Mesenchymal stem cell (in vitro differentiated cells and primary cell): ENCODE data around the gene G6PC1.
"Not testable (repeated sequence)": the region's sequence is repeated elsewhere in the genome, so short reads cannot be mapped to it uniquely, and the experiment has no call there.

ENCODE experiments used
- DNase-seq: peaks from one replicate; pipeline ENCODE4 v3.0.0-alpha.2; 2013
- H2AFZ ChIP-seq: one replicate; pipeline ENCODE4 v1.6.1; 2013; ENCODE audit warnings: low read depth, mild to moderate bottlenecking, control low read depth, inconsistent platforms, low read length, moderate library complexity
- H2AK5ac ChIP-seq: 2 replicates; pipeline ENCODE4 v1.6.1; 2013; ENCODE audit warnings: low read length, moderate library complexity, mild to moderate bottlenecking, inconsistent platforms; ENCODE audit not compliant: severe bottlenecking
- H2BK120ac ChIP-seq: one replicate; pipeline ENCODE4 v1.6.1; 2013; ENCODE audit warnings: low read depth, mild to moderate bottlenecking, inconsistent platforms, low read length, moderate library complexity
- H2BK12ac ChIP-seq, 2 experiments: one replicate each; pipeline ENCODE4 v1.6.1; 2013; ENCODE audit warnings: inconsistent platforms in 2 of 2, low read length in 2 of 2, mild to moderate bottlenecking in 2 of 2, moderate library complexity in 2 of 2, control low read depth in 1 of 2
- H2BK15ac ChIP-seq: one replicate; pipeline ENCODE4 v1.6.1; 2013; ENCODE audit warnings: mild to moderate bottlenecking, low read depth, inconsistent platforms; ENCODE audit not compliant: poor library complexity, severe bottlenecking
- H2BK5ac ChIP-seq: 2 replicates; pipeline ENCODE4 v1.6.1; 2013; ENCODE audit warnings: low read depth, mild to moderate bottlenecking, low read length, control low read depth, inconsistent platforms; ENCODE audit not compliant: poor library complexity, severe bottlenecking
- H3K14ac ChIP-seq, 2 experiments: one replicate each; pipeline ENCODE4 v1.6.1; 2013; ENCODE audit warnings: inconsistent platforms in 2 of 2, low read length in 2 of 2, control low read depth in 1 of 2, mild to moderate bottlenecking in 1 of 2, moderate library complexity in 1 of 2
- H3K18ac ChIP-seq, 2 experiments: one replicate each; pipeline ENCODE4 v1.6.1; 2013; ENCODE audit warnings: inconsistent platforms in 2 of 2, low read length in 2 of 2, control low read depth in 1 of 2, low read depth in 1 of 2, mild to moderate bottlenecking in 1 of 2
- H3K23ac ChIP-seq, 2 experiments: one replicate each; pipeline ENCODE4 v1.6.1; 2013; ENCODE audit warnings: inconsistent platforms in 2 of 2, low read length in 2 of 2, mild to moderate bottlenecking in 2 of 2, moderate library complexity in 2 of 2, control low read depth in 1 of 2
- H3K27ac ChIP-seq: 2 replicates; pipeline ENCODE4 v1.5.1; 2013; ENCODE audit warnings: mild to moderate bottlenecking, moderate library complexity, low read length, control low read depth, inconsistent platforms; ENCODE audit not compliant: poor library complexity, severe bottlenecking
- H3K27me3 ChIP-seq, 2 experiments: 2 replicates each; pipeline versions ENCODE4 v1.6.1 to v1.7.0; 2013; ENCODE audit warnings: low read length in 2 of 2, mild to moderate bottlenecking in 2 of 2, moderate library complexity in 2 of 2, control low read depth in 1 of 2, inconsistent platforms in 1 of 2; ENCODE audit not compliant: control insufficient read depth in 1 of 2, insufficient read depth in 1 of 2
- H3K36me3 ChIP-seq, 2 experiments: 2 replicates each; pipeline versions ENCODE4 v1.6.1 to v1.7.0; 2013; ENCODE audit warnings: low read length in 2 of 2, control low read depth in 1 of 2, inconsistent platforms in 1 of 2, low read depth in 1 of 2, mild to moderate bottlenecking in 1 of 2; ENCODE audit not compliant: insufficient read depth in 2 of 2, control insufficient read depth in 1 of 2
- H3K4ac ChIP-seq, 2 experiments: one replicate each; pipeline ENCODE4 v1.6.1; 2013; ENCODE audit warnings: inconsistent platforms in 2 of 2, low read length in 2 of 2, mild to moderate bottlenecking in 2 of 2, moderate library complexity in 2 of 2, control low read depth in 1 of 2, low read depth in 1 of 2
- H3K4me1 ChIP-seq: 2 replicates; pipeline ENCODE4 v1.6.1; 2013; ENCODE audit warnings: low read depth, low read length, control low read depth; ENCODE audit not compliant: control insufficient read depth, insufficient read depth
- H3K4me2 ChIP-seq: 2 replicates; pipeline ENCODE4 v1.6.1; 2013; ENCODE audit warnings: low read length, mild to moderate bottlenecking, inconsistent platforms; ENCODE audit not compliant: poor library complexity, severe bottlenecking
- H3K4me3 ChIP-seq, 2 experiments: 2 replicates each; pipeline versions ENCODE4 v1.5.1 to v1.7.0; 2013; ENCODE audit warnings: low read length in 2 of 2, mild to moderate bottlenecking in 2 of 2, control low read depth in 1 of 2, low read depth in 1 of 2; ENCODE audit not compliant: insufficient read depth in 1 of 2
- H3K79me1 ChIP-seq: replicated peaks from 2 replicates; pipeline ENCODE4 v1.6.1; 2013; ENCODE audit warnings: mild to moderate bottlenecking, control low read depth, low read length, inconsistent platforms; ENCODE audit not compliant: poor library complexity, severe bottlenecking
- H3K9ac ChIP-seq: 2 replicates; pipeline ENCODE4 v1.7.0; 2013; ENCODE audit warnings: mild to moderate bottlenecking, low read length, moderate library complexity
- H3K9me3 ChIP-seq: 2 replicates; pipeline ENCODE4 v1.7.0; 2013; ENCODE audit warnings: mild to moderate bottlenecking, low read length; ENCODE audit not compliant: control insufficient read depth
- H4K8ac ChIP-seq: one replicate; pipeline ENCODE4 v1.6.1; 2013; ENCODE audit warnings: inconsistent platforms, mild to moderate bottlenecking, low read length, moderate library complexity
- H4K91ac ChIP-seq: one replicate; pipeline ENCODE4 v1.6.1; 2013; ENCODE audit warnings: mild to moderate bottlenecking, low read length, inconsistent platforms
- WGBS: methylation state at CpG from one replicate; pipeline ENCODE4 v1.1.7; 2013; ENCODE audit warnings: mixed read lengths; 5-methylcytosine and 5-hydroxymethylcytosine counted together

The G6PC1 gene

GRCh38 chr17:42920106-42920900, 19.7 kb downstream of the G6PC1 start:
- Histone ChIP-seq H2AFZ (no peak overlapping the region), H3K4me1 (peaks cover 1% of the 10 kb centered on the region), H3K9me3 (no peaks in the 10 kb centered on the region), H3K4me2 (no peak overlapping the region), H3K23ac (no peak overlapping the region), H2BK120ac (no peak overlapping the region), H2BK12ac (no peak overlapping the region), H3K27ac (no peak overlapping the region), H3K18ac (no peak overlapping the region), H3K9ac (no peak overlapping the region), H3K79me1 (no peaks in the 10 kb centered on the region), H4K91ac (no peak overlapping the region), H3K14ac (no peak overlapping the region), H3K27me3 (peaks cover 4 to 30% of the 10 kb centered on the region in 2 experiments), H3K4me3 (no peak overlapping the region), H2BK15ac (no peak overlapping the region), H4K8ac (no peak overlapping the region), H3K36me3 (no peaks in the 10 kb centered on the region), H2AK5ac (no peak overlapping the region), H2BK5ac (no peak overlapping the region), H3K4ac (no peak overlapping the region)
- 91% methylated on average over 9 of the region's 10 CpGs for WGBS
- DNase-seq: no peak

GRCh38 chr17:42920922-42921321, 20.3 kb downstream of the G6PC1 start:
- H2BK15ac ChIP-seq: no peak overlapping the region
- H2BK120ac ChIP-seq: no peak overlapping the region
- no peak overlapping the region for H2BK5ac ChIP-seq
- H4K91ac ChIP-seq: no peak overlapping the region
- H3K27ac ChIP-seq: no peak overlapping the region
- 67% methylated on average over 2 of the region's 3 CpGs for WGBS
- no peaks in the 10 kb centered on the region for H3K79me1 ChIP-seq
- H3K4me3 ChIP-seq: no peak overlapping the region
- peaks cover 1% of the 10 kb centered on the region for H3K4me1 ChIP-seq
- H3K18ac ChIP-seq: no peak overlapping the region
- H3K4me2 ChIP-seq: no peak overlapping the region
- H2AFZ ChIP-seq: no peak overlapping the region
- H3K4ac ChIP-seq: no peak overlapping the region
- H3K36me3 ChIP-seq: no peaks in the 10 kb centered on the region
- H2BK12ac ChIP-seq: no peak overlapping the region
- H3K14ac ChIP-seq: no peak overlapping the region
- H3K9ac ChIP-seq: no peak overlapping the region
- H3K27me3 ChIP-seq: peaks cover 4 to 30% of the 10 kb centered on the region in 2 experiments
- H3K9me3 ChIP-seq: no peaks in the 10 kb centered on the region
- no peak for DNase-seq
- no peak overlapping the region for H2AK5ac ChIP-seq
- H3K23ac ChIP-seq: no peak overlapping the region
- no peak overlapping the region for H4K8ac ChIP-seq

- no peaks in the 10 kb centered on the region for H3K9me3 ChIP-seq
- DNase-seq: no peak
- no peak overlapping the region for H2BK5ac ChIP-seq
- H3K4me2 ChIP-seq: no peak overlapping the region
- H3K27me3 ChIP-seq: peaks cover 4 to 30% of the 10 kb centered on the region in 2 experiments
- no peak overlapping the region for H3K14ac ChIP-seq
- H2BK120ac ChIP-seq: no peak overlapping the region
- no peak overlapping the region for H2BK12ac ChIP-seq
- no peak overlapping the region for H2AFZ ChIP-seq
- H3K4me3 ChIP-seq: no peak overlapping the region
- H3K4me1 ChIP-seq: peaks cover 1% of the 10 kb centered on the region
- no peaks in the 10 kb centered on the region for H3K36me3 ChIP-seq
- no peak overlapping the region for H2AK5ac ChIP-seq
- H2BK15ac ChIP-seq: no peak overlapping the region
- no peaks in the 10 kb centered on the region for H3K79me1 ChIP-seq
- WGBS: 75% methylated on average over 6 of the region's 7 CpGs
- H3K18ac ChIP-seq: no peak overlapping the region
- H3K23ac ChIP-seq: no peak overlapping the region
- H3K9ac ChIP-seq: no peak overlapping the region
- no peak overlapping the region for H4K8ac ChIP-seq
- no peak overlapping the region for H3K4ac ChIP-seq
- H3K27ac ChIP-seq: no peak overlapping the region
- H4K91ac ChIP-seq: no peak overlapping the region
Observed at GRCh38 chr17:42922294-42922693, 21.7 kb downstream of the G6PC1 start.

- H3K4ac ChIP-seq, H4K91ac ChIP-seq, H2AK5ac ChIP-seq, DNase-seq, H2BK5ac ChIP-seq, H3K4me3 ChIP-seq, H2BK12ac ChIP-seq, H2BK15ac ChIP-seq, H2BK120ac ChIP-seq, H3K14ac ChIP-seq, H2AFZ ChIP-seq, H3K4me2 ChIP-seq, H3K36me3 ChIP-seq, H3K9ac ChIP-seq, H3K23ac ChIP-seq, H3K27ac ChIP-seq, H3K18ac ChIP-seq, H3K79me1 ChIP-seq, H3K4me1 ChIP-seq, H4K8ac ChIP-seq, H3K9me3 ChIP-seq: not testable (repeated sequence)
- 92% methylated on average over 7 of the region's 7 CpGs for WGBS
- H3K27me3 ChIP-seq: peaks cover 4 to 30% of the 10 kb centered on the region in 2 experiments
Observed at GRCh38 chr17:42923472-42923871, 22.9 kb downstream of the G6PC1 start.
